OCI-LY3 (cell line): ENCODE results near the gene GNG12.

Experiments
- CTCF ChIP-seq: fragments of 200-600, 300-600 bp; sonication (generic); IDR thresholded peaks from 2 replicates; pipeline ENCODE4 v1.5.1; 2014; ENCODE audit warnings: antibody characterized with exemption, low read length, low read depth
- EZH2phosphoT487 ChIP-seq: fragments of 200-600 bp; shearing (Covaris generic); IDR thresholded peaks from 2 replicates; pipeline ENCODE4 v1.6.1; 2018; ENCODE audit warnings: antibody characterized with exemption, mixed run types, low read depth

GRCh38 chr1:67664048-67664447 lies 169.2 kb downstream of the GNG12 start:
- TF ChIP-seq EZH2phosphoT487, result no peak
- no peak for TF ChIP-seq CTCF
